IMR-90 (cell line): ENCODE data around the gene VLDLR.

Experiments used
- CTCF ChIP-seq: conservative IDR thresholded peaks from 2 replicates; pipeline ENCODE4 v1.5.1; 2012; ENCODE audit warnings: mild to moderate bottlenecking, low read depth, low read length, improper control_type of control experiment
- FOS ChIP-seq: fragments of 150-350 bp; IDR thresholded peaks from 2 replicates; pipeline ENCODE4 v1.6.1; 2016; ENCODE audit warnings: low read depth, low read length
- POLR2A ChIP-seq: IDR thresholded peaks from 2 replicates; pipeline ENCODE4 v1.6.1; 2012; ENCODE audit warnings: mild to moderate bottlenecking, low read depth, low read length
- RFX5 ChIP-seq: IDR thresholded peaks from 2 replicates; pipeline ENCODE4 v1.8.0; 2012; ENCODE audit warnings: low read depth, mild to moderate bottlenecking, low read length, moderate library complexity

- no peak for TF ChIP-seq CTCF
- no peak for TF ChIP-seq RFX5
- no peak for TF ChIP-seq POLR2A
- no peak for TF ChIP-seq FOS
Observed at GRCh38 chr9:2691212-2691611, 69.6 kb downstream of the VLDLR start.
